Epithelial cell of esophagus (primary cell): Measurements from ENCODE around the gene SSTR5.

Experiments
- DNase-seq: peaks from one replicate; pipeline ENCODE4 v3.0.0; 2010; ENCODE audit warnings: low read depth
- H3K4me3 ChIP-seq: 2 replicates; pipeline ENCODE4 v1.5.1; 2011; ENCODE audit warnings: mild to moderate bottlenecking, low read length, control low read depth
- TF ChIP-seq, protein P1 (sequence below): IDR thresholded peaks from 2 replicates; pipeline ENCODE4 v1.5.1; 2011; ENCODE audit warnings: low read depth, mild to moderate bottlenecking, low read length, control low read depth, inconsistent platforms; ENCODE audit not compliant: insufficient read depth; ENCODE audit errors: missing control alignments

SSTR5 gene

DNA sequence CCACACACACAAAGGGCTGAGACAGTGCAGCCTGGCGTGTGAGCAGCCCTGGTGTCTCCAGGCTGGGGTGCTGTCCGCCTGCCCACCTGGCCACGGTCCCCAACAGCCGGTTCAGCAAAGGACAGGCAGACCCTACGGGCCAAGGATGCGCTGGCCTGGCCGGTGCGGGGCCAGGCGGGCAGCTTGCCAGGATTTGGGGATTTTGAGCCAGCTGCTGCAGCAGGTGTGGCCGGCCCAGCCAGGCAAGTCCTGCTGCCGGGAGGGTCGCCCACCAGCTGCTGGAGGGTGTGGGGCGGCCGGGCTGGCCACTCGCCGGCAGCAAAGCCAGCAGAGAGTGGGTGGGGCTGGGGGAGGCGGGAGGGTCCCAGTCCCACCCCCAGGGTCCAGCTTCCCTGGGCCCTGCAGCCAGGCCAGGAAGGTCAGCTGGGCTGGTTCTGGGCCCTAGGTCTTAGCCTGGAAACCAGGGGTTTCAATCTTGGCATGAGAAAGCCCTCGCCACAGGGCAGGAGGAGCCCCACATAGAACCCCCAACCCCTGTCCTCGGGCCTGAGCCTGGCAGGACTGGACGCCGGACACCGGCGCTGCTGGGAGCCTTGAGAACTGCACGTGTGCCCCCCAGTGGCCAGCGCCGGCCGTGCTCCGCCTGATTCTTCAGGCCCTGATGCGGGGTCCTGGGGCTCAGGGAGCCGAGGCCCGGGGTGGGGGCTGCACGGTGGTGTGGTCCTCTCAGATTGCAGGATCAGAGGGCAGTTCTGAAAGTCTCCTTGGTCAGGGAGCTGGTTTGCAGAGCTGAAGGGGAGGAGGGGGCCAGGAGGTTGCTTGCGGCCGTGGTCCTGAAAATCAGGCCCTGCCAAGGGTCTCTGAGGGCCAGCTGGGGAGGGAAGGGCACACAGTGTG lies 17.6 kb upstream of the SSTR5 start:
- H3K4me3 ChIP-seq = no peak overlapping the region
- no peak for DNase-seq
- TF ChIP-seq, protein P1, sequence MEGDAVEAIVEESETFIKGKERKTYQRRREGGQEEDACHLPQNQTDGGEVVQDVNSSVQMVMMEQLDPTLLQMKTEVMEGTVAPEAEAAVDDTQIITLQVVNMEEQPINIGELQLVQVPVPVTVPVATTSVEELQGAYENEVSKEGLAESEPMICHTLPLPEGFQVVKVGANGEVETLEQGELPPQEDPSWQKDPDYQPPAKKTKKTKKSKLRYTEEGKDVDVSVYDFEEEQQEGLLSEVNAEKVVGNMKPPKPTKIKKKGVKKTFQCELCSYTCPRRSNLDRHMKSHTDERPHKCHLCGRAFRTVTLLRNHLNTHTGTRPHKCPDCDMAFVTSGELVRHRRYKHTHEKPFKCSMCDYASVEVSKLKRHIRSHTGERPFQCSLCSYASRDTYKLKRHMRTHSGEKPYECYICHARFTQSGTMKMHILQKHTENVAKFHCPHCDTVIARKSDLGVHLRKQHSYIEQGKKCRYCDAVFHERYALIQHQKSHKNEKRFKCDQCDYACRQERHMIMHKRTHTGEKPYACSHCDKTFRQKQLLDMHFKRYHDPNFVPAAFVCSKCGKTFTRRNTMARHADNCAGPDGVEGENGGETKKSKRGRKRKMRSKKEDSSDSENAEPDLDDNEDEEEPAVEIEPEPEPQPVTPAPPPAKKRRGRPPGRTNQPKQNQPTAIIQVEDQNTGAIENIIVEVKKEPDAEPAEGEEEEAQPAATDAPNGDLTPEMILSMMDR = peak; percentile 35

DNA sequence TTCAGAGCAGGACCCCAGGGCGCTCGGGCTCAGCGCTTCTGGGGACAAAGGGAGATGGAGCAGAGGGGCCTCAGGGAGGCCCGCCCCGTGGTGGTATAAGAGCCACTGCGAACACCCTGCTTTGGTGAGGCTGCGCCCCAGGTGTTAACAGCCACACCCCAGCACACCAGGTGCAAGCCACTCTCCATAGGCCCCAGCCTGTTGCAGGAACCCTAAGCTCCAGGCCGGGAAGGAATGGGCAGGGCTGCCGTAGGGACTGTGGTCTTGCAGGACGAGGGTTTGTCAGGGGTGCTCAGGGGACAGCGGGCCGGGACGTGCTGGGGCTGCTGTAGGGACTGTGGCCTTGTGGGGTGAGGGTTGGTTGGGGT lies 17.0 kb upstream of the SSTR5 start:
- TF ChIP-seq, protein P1 = no peak
- no peak overlapping the region for H3K4me3 ChIP-seq
- DNase-seq = no peak

DNA sequence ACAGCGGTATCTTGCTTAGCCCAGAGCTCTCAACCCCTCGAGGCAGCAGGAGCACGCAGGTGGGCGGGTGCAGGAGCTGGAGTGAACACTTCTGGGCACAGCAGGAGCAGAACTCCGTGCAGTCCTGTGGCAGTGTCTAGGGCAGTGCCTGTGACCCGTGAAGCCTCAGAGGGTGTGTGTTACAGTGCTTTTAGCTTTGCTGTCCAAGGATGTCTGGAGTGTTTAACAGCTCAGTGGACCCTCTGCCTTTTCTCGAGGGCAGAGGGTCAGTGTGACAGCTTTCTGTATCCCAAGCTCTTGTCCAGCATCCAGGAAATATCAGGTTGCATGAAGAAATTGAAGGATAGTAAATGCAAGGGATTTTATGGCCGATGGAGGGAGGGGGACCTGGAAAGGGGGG lies 16.4 kb upstream of the SSTR5 start:
- TF ChIP-seq, protein P1 = no peak
- no peak overlapping the region for H3K4me3 ChIP-seq
- DNase-seq = no peak

DNA sequence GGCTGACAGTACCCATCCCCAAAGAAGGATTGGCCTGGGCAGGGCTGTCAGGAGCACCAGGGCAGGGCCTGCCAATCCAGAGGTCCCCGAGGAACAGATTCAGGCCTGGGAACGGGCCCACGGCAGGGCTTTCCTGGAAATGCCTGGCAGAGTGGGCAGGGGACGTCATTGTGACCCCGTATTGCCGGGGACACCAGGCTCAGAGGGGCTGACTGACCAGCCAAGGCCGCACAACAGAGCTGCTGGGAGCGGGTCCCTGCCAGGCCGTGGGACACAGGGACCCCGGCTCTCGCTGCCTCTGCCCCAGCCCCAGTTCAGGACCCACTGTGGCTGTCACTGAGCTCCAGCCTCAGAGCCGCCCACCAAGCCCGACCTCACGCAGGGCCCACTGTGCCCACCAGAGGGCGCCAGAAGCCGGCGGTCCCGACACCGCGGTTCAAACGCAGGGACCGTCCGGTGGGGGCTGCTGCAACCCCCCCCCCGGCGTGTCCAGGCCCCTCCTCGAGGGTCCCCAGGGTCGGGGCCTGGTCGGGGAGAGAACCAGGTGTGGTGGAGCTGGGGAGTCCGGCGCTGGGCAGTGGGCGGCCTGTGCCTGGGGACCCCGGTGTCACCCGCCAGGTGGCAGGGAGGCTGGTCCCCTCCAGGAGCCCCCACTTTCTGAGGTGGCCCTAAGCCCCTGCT lies 15.2 kb upstream of the SSTR5 start:
- TF ChIP-seq, protein P1 = no peak
- DNase-seq = no peak

DNA sequence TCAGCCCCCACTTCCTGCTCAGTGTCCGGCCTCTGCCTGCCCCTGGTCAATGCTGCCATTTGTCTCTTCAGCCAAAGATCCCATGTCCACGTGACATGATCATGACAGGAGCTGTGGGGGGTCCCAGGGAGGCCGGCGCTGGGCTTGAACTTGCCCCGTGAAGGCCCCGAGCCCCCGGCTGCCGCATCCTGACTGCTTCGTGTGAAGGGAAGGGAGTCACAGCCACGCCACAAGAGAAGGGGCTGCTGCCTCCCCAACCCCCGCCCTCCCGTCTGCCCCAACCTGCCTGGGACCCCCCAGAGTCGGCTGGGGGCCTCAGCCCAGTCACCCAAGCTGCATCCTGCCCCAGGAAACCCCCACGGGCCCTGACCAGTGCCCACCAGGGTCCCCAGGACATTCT lies 14.3 kb upstream of the SSTR5 start:
- DNase-seq = no peak
- TF ChIP-seq, protein P1 = no peak
- H3K4me3 ChIP-seq = no peak overlapping the region

More for the DNA sequence above, 15.2 kb upstream of the SSTR5 start:
- no peak overlapping the region for H3K4me3 ChIP-seq

DNA sequence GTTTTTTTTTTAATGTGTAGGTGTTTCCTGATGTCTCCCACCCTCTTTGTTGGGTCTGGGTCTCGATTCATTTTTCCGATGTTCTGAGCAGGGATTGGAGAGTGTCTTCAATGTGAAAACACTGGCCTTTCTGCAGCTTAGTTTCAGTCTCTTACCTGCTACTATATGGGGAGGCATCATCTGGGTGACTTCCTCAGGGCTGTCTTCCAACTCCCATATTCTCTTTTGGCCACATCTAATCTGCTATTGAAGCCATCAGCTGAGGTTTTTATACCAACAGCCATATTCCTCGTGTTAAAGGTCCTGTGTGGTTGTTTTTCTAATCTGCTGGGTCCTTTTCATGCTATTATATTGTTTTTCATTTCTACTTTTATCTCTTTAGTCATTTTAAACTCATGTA lies 13.2 kb upstream of the SSTR5 start:
- no peak overlapping the region for H3K4me3 ChIP-seq
- TF ChIP-seq, protein P1 = no peak
- DNase-seq = no peak
